ENCODE results near the gene ZNF554.

ZNF554 gene

GRCh38 chr19:2872175-2872574 is 52.5 kb downstream of the ZNF554 start:
- peak in 1 of 2 donors; percentile 23 for DNase-seq

GRCh38 chr19:2877398-2878331 is 58.0 kb downstream of the ZNF554 start:
- no peak for DNase-seq

- DNase-seq, result no peak
Observed at GRCh38 chr19:2883686-2884439, 64.2 kb downstream of the ZNF554 start.

GRCh38 chr19:2885736-2886135 is 66.1 kb downstream of the ZNF554 start:
- no peak for DNase-seq
